DOHH2 (cell line): ENCODE results near the gene PNMA3.

Experiments
- EZH2phosphoT487 ChIP-seq: fragments of 200-600 bp; sonication (generic); IDR thresholded peaks from 2 replicates; pipeline ENCODE4 v1.6.1; 2017; ENCODE audit warnings: borderline replicate concordance, mild to moderate bottlenecking, antibody characterized with exemption, low read length, moderate library complexity, mixed read lengths
- TF ChIP-seq, protein P1 (sequence below): fragments of 200-600 bp; sonication (generic); IDR thresholded peaks from one replicate; pipeline ENCODE4 v1.5.1; 2014; ENCODE audit warnings: antibody characterized with exemption, mild to moderate bottlenecking, low read depth, low read length; ENCODE audit not compliant: poor library complexity, severe bottlenecking

DNA sequence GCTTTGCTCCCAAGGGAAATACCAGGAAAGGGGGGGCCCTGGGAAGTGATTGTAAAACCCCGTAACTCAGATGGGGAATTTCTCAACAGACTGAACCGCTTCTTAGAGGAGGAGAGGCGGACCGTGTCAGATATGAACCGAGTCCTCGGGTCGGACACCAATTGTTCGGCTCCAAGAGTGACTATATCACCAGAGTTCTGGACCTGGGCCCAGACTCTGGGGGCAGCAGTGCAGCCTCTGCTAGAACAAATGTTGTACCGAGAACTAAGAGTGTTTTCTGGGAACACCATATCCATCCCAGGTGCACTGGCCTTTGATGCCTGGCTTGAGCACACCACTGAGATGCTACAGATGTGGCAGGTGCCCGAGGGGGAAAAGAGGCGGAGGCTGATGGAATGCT, 1.0 kb downstream of the PNMA3 start:
- TF ChIP-seq, protein P1, sequence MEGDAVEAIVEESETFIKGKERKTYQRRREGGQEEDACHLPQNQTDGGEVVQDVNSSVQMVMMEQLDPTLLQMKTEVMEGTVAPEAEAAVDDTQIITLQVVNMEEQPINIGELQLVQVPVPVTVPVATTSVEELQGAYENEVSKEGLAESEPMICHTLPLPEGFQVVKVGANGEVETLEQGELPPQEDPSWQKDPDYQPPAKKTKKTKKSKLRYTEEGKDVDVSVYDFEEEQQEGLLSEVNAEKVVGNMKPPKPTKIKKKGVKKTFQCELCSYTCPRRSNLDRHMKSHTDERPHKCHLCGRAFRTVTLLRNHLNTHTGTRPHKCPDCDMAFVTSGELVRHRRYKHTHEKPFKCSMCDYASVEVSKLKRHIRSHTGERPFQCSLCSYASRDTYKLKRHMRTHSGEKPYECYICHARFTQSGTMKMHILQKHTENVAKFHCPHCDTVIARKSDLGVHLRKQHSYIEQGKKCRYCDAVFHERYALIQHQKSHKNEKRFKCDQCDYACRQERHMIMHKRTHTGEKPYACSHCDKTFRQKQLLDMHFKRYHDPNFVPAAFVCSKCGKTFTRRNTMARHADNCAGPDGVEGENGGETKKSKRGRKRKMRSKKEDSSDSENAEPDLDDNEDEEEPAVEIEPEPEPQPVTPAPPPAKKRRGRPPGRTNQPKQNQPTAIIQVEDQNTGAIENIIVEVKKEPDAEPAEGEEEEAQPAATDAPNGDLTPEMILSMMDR, result no peak
- no peak for TF ChIP-seq EZH2phosphoT487
